HG02678 (cell line): ENCODE data around the gene EFNA1.

Source experiments
- ATAC-seq: cut with Tn5 transposase; IDR thresholded peaks from one replicate; pipeline ENCODE4 v1.9.1; 2021; ENCODE audit warnings: mild to moderate bottlenecking, moderate library complexity; ENCODE audit not compliant: unreplicated experiment

The EFNA1 gene

GRCh38 chr1:155127105-155127966 is at the start of gene EFNA1:
Gene EFNA1, plus strand, starts transcription at chr1:155127876. Its CDS starts 102 bp downstream, at chr1:155127978.
- ATAC-seq: no peak

- no peak for ATAC-seq
These were observed 49.0 kb upstream of the EFNA1 start, which contains the start of gene EFNA3 for GRCh38 chr1:155078469-155079209. Gene EFNA3, plus strand, starts transcription at chr1:155078837. Its CDS starts 105 bp downstream, at chr1:155078942.

- no peak for ATAC-seq
These were observed 48.5 kb upstream of the EFNA1 start for GRCh38 chr1:155079210-155079486.

- no peak for ATAC-seq
These were observed 48.0 kb upstream of the EFNA1 start for GRCh38 chr1:155079487-155080311.

GRCh38 chr1:155080312-155081228 is 47.1 kb upstream of the EFNA1 start:
- no peak for ATAC-seq

GRCh38 chr1:155081472-155082300 is 46.0 kb upstream of the EFNA1 start:
- ATAC-seq: no peak

- ATAC-seq: no peak
These were observed 45.2 kb upstream of the EFNA1 start for GRCh38 chr1:155082301-155083051.

GRCh38 chr1:155083052-155083541 is 44.6 kb upstream of the EFNA1 start:
- ATAC-seq: no peak

- ATAC-seq: no peak
These were observed 43.6 kb upstream of the EFNA1 start for GRCh38 chr1:155083865-155084721.

- peak; percentile 76 for ATAC-seq
These were observed 42.8 kb upstream of the EFNA1 start for GRCh38 chr1:155084722-155085503.

GRCh38 chr1:155085504-155086127 is 42.1 kb upstream of the EFNA1 start:
- ATAC-seq: no peak

- ATAC-seq: no peak
These were observed 41.4 kb upstream of the EFNA1 start for GRCh38 chr1:155086128-155086741.

GRCh38 chr1:155086856-155087535 is 40.7 kb upstream of the EFNA1 start:
- ATAC-seq: no peak

- ATAC-seq: no peak
These were observed 36.3 kb upstream of the EFNA1 start for GRCh38 chr1:155091071-155092051.
